COR-L47 (cell line): ENCODE results near the gene RAB11FIP4.

Experiments
- DNase-seq: peaks from one replicate; lab custom pipeline; 2025; lab: John Stamatoyannopoulos, UW

RAB11FIP4 gene

GRCh38 chr17:31549121-31549524 is 157.6 kb downstream of the RAB11FIP4 start:
- no peak for DNase-seq

DNA sequence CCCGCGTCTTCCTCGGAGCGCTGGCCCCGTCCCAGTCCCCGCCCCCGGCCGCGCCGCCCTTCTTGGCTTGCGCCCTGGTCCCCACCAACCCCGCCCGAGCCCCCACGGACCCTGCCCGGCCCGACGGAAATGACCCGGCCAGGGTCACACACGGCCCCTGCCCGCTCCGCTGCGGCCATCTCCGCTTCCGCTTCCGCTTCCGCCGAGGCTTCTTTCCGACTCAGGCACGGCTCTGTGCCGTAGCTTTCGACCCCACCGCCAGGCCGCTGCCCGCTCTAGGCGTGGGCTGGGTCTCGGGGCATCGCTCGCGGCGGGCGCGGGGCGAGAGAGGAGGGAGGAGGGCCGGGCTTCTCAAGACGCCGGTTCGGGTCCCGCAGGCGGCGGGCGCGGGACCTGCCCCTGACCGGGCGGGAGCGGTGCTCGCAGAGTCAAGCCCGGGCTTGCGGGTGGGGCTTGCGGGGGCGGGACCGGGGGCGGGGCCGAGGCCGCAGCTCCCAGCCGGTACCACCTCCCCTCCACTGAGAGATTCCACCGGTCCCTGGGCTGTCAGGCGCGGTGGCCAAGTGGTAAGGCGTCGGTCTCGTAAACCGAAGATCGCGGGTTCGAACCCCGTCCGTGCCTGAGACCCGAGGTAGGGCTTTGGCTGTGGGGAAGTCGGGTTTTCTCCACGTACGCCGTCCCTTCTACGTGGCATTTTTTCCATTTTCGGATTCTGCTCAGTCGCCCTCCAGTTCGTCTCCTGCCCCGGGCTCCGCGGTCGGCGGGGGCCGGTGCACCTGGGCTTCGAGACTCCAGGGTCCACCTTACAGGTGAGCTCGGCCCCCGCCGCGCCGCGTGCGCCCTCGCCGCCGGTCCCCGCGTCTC is 158.3 kb downstream of the RAB11FIP4 start:
- DNase-seq, result peak; percentile 78

DNA sequence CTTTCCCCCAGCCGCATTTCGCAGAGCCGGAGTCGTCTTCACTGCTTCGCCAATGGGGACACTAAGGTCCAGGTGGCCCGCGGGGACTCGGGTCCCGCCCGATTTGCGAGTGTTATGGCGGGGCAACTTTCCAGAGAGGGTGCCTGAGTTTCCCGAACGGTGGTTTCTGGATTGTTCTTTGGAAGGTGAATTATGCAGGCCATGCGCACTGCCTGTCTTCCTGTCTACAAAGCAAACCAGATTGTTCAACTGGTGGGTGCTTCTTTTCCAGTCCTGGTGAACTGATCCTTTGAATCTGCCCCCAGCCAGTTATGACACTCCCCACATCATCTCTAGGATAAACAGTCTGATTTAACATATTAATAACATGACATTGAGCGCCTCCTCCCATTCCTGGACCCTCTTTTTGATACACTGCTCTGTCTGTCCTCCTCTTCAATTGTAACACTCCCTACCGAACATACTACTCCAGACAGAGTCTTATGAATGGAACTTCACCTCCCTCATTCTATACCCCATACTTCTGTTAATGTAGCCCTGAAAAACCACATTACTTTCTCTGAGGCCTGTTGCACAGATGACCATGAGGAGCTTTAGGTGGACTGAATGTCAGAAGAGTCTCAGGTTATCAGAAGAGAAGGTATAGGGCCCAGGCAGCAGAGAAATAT is 159.0 kb downstream of the RAB11FIP4 start:
- DNase-seq, result peak; percentile 71

- no peak for DNase-seq
These were observed 161.1 kb downstream of the RAB11FIP4 start for GRCh38 chr17:31552568-31552967.

GRCh38 chr17:31553506-31553905 is 162.0 kb downstream of the RAB11FIP4 start:
- no peak for DNase-seq

GRCh38 chr17:31554930-31555329 is 163.5 kb downstream of the RAB11FIP4 start:
- DNase-seq, result no peak

- no peak for DNase-seq
These were observed 165.6 kb downstream of the RAB11FIP4 start for GRCh38 chr17:31556969-31557645.

- DNase-seq, result peak; percentile 56
These were observed 167.5 kb downstream of the RAB11FIP4 start for GRCh38 chr17:31558748-31559583.

GRCh38 chr17:31559584-31560501 is 168.4 kb downstream of the RAB11FIP4 start:
- DNase-seq, result no peak

DNA sequence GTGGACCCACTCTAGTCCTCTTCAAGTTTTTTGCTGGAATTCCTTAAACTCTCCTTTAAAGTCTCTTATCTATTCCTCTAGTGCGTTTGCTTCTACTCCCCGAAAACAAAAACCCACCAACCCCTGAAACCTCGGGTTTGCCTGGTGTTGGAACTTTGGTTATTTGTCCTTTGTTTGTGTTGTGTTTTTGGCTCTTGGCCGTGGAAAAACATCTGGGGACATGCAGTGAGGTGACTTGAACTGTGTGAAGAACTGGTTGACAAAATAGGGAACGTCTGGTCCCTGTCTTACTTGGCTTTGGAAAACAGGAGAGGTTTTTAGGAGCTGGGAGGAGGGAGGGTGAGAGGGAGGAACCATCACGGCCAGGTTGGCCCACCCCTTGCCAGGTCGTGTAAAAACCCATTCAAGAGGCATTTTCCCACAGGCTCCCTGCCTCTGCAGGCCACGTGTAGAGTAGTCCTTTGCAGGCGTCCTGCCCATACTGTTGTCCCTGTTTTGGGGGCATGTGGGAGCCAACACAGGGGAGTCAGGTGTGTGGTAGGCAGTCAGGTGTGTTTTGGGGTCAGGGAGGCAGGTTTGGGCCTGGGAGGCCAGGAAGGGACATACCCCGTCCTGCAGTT is 169.3 kb downstream of the RAB11FIP4 start:
- no peak for DNase-seq

- DNase-seq, result no peak
These were observed 170.2 kb downstream of the RAB11FIP4 start for GRCh38 chr17:31561469-31562375.

- DNase-seq, result no peak
These were observed 170.9 kb downstream of the RAB11FIP4 start for GRCh38 chr17:31562376-31562840.

- DNase-seq, result no peak
These were observed 172.8 kb downstream of the RAB11FIP4 start for GRCh38 chr17:31564291-31564690.

- DNase-seq, result no peak
These were observed 173.4 kb downstream of the RAB11FIP4 start for GRCh38 chr17:31564883-31565301.

- no peak for DNase-seq
These were observed 174.2 kb downstream of the RAB11FIP4 start for GRCh38 chr17:31565652-31566051.

DNA sequence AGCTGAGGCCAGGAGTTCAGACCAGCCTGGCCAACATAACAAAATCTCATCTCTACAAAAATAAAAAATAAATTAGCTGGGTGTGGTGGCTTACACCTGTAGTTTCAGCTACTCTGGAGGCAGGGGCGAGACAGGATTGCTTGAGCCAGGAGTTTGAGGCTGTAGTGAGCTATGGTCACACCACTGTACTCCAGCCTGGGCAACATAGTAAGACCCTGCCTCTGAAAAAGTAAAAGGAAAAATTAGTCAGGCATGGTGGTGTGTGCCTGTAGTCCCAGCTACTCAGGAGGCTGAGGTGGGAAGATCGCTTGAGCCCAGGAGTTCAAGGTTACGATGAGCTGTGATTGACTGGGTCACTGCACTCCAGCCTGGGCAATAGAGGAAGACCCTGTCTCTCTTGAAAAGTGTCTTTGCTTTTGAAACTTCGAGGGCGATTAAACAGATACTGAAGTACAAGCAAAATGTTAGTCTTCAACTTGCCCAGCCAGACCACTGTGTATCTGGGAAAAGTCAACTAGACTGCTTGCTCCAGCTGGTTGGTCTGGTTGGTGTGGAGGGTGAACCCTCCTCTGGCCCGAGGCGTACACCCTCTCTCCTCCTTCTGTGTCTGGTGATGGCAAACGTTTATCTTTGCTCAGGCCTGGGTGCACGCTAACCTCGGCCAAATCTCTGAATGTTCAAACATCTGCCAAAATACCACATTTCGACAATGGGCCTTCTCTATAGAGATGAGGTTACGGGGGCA is 174.9 kb downstream of the RAB11FIP4 start:
- no peak for DNase-seq

DNA sequence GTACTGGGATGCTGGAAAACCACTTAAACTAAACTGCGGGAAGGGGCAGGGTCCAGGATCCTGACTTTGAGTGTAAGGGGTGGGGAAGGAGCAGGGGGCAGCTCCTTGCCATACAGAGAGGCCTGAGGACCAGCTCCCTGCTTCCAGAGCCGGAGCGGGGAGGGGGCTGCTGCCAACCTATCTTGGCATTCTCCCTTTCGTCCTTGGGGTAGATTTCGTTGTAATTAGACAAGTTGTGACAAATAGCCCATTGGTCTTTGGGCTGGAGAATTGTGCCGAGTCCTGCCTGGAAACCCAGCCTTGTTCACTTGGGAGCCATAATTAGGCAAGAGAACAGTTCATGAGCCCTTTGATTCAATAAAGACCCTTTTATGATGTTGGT is 175.5 kb downstream of the RAB11FIP4 start:
- DNase-seq, result no peak

GRCh38 chr17:31568121-31568520 is 176.6 kb downstream of the RAB11FIP4 start:
- no peak for DNase-seq
